A549 (cell line): Measurements from ENCODE around the gene CD180. TPM values are rescaled to one million over a fixed set of nuclear protein-coding genes. Genes with fewer than 3 reads are reported as not detected.

Experiments
- ATAC-seq, 2 experiments: fragments of 200-7000 bp in 1 of 2; fragments of >200 bp in 1 of 2; cut with Nextera tagmentation in 1 of 2; cut with Tn5 transposase in 1 of 2; 3 replicates each; pipeline versions ENCODE4 v1.8.0 to v1.9.1; 2018 to 2020; ENCODE audit warnings: mild to moderate bottlenecking in 1 of 2, moderate library complexity in 1 of 2
- CTCF ChIA-PET: fragments of 300-600 bp; sonication (Branson Sonifier 250); formaldehyde crosslinking; extraction: SDS; loops from one replicate; lab custom pipeline; 2021; ENCODE audit warnings: antibody characterized with exemption, inconsistent platforms; lab: Yijun Ruan, JAX
- POLR2A ChIA-PET: fragments of 350-600 bp; formaldehyde crosslinking; extraction: SDS; loops from one replicate; lab custom pipeline; 2021; ENCODE audit warnings: antibody characterized with exemption, inconsistent platforms; lab: Yijun Ruan, JAX
- DNase-seq, 2 experiments: peaks; one replicate each; pipeline versions ENCODE4 v3.0.0 to v3.0.0-alpha.2; 2011 to 2016; ENCODE audit warnings: low read depth in 1 of 2, low spot score in 1 of 2
- FAIRE-seq: peaks from 2 replicates; lab custom pipeline; 2011; peaks lifted over from hg19 to GRCh38; lab: Jason Lieb, UNC
- H3K27ac ChIP-seq, 2 experiments: fragments of >200 bp; sonication (Bioruptor Twin); formaldehyde crosslinking; 3 replicates each; pipeline ENCODE4 v1.5.1; 2016 to 2017
- H3K4me1 ChIP-seq: fragments of >200 bp; sonication (Bioruptor Twin); formaldehyde crosslinking; 3 replicates; pipeline ENCODE4 v1.6.1; 2016
- H3K4me2 ChIP-seq: fragments of >200 bp; sonication (Bioruptor Twin); formaldehyde crosslinking; 3 replicates; pipeline ENCODE4 v1.6.1; 2016
- H3K4me3 ChIP-seq: fragments of >200 bp; sonication (Bioruptor Twin); formaldehyde crosslinking; 3 replicates; pipeline ENCODE4 v1.5.1; 2016
- H3K9me3 ChIP-seq: fragments of >200 bp; sonication (Bioruptor Twin); formaldehyde crosslinking; 3 replicates; pipeline ENCODE4 v1.6.1; 2016
- CHD4 ChIP-seq: fragments of 200-600 bp; sonication (generic); IDR thresholded peaks from 2 replicates; pipeline ENCODE4 v1.6.1; 2016; ENCODE audit warnings: antibody characterized with exemption, mild to moderate bottlenecking, borderline replicate concordance
- EP300 ChIP-seq, 2 experiments: fragments of >200 bp; sonication (Bioruptor Twin); formaldehyde crosslinking; IDR thresholded peaks; 2 replicates in 1 of 2; 3 replicates in 1 of 2; pipeline ENCODE4 v1.6.1; 2016 to 2017
- HOXB5 ChIP-seq: fragments of 250-450 bp; sonication (Bioruptor Pico); IDR thresholded peaks from 2 replicates; pipeline ENCODE4 v1.5.0; 2020; ENCODE audit warnings: mild to moderate bottlenecking, moderate library complexity
- MAFK ChIP-seq: fragments of 450-650 bp; IDR thresholded peaks from 2 replicates; pipeline ENCODE4 v1.6.1; 2014; ENCODE audit not compliant: partially characterized antibody
- MYC ChIP-seq: IDR thresholded peaks from 2 replicates; pipeline ENCODE4 v1.6.1; 2012; ENCODE audit warnings: mild to moderate bottlenecking, inconsistent platforms, low read length, improper control_type of control experiment, borderline replicate concordance
- NPAS2 ChIP-seq: fragments of 250-450 bp; sonication (Bioruptor Pico); IDR thresholded peaks from 2 replicates; pipeline ENCODE4 v1.8.0; 2022; ENCODE audit warnings: mild to moderate bottlenecking, moderate library complexity, borderline replicate concordance
- PHF8 ChIP-seq: fragments of 200-600 bp; sonication (generic); IDR thresholded peaks from 2 replicates; pipeline ENCODE4 v1.6.1; 2016; ENCODE audit warnings: low read depth, mild to moderate bottlenecking, antibody characterized with exemption, moderate library complexity, borderline replicate concordance
- POLR2A ChIP-seq: IDR thresholded peaks from 2 replicates; pipeline ENCODE4 v1.6.1; 2012; ENCODE audit warnings: mild to moderate bottlenecking, low read length
- RAD21 ChIP-seq, 2 experiments: fragments of >200 bp in 1 of 2; sonication (Bioruptor Twin) in 1 of 2; formaldehyde crosslinking in 1 of 2; IDR thresholded peaks in 1 of 2; conservative IDR thresholded peaks in 1 of 2; 2 replicates in 1 of 2; 3 replicates in 1 of 2; pipeline ENCODE4 v1.6.1; 2012 to 2018; ENCODE audit warnings: inconsistent platforms in 1 of 2
- RARB ChIP-seq: fragments of 250-450 bp; sonication (Bioruptor Pico); IDR thresholded peaks from 2 replicates; pipeline ENCODE4 v1.8.0; 2021; ENCODE audit warnings: mild to moderate bottlenecking, moderate library complexity
- RNF2 ChIP-seq: fragments of 200-600 bp; sonication (generic); IDR thresholded peaks from 2 replicates; pipeline ENCODE4 v1.6.1; 2016; ENCODE audit warnings: low read depth, mild to moderate bottlenecking, antibody characterized with exemption, moderate library complexity, borderline replicate concordance
- ZNF302 ChIP-seq: fragments of 250-450 bp; sonication (Bioruptor Pico); IDR thresholded peaks from 2 replicates; pipeline ENCODE4 v1.9.0; 2021; ENCODE audit warnings: inconsistent platforms, mild to moderate bottlenecking, moderate library complexity
- WGBS: methylation state at CpG from one replicate; pipeline ENCODE4 v1.1.6; 2017; ENCODE audit errors: missing lambda C conversion rate; 5-methylcytosine and 5-hydroxymethylcytosine counted together
- polyA plus RNA-seq, 4 experiments: library from polyadenylated mRNA; depleted of rRNA in 3 of 4; stranded (reverse); fragments of >200 nt; fragmentation: RNase III in 1 of 4; extraction: RNeasy Plus Mini Kit Qiagen cat#74134 plus additional on column Dnase treatment in 1 of 4; gene quantifications; 2 replicates in 3 of 4; 3 replicates in 1 of 4; pipeline ENCODE4 v1.2.3, GENCODE V29; 2011 to 2017
- TF ChIP-seq, protein P1 (sequence below): fragments of >200 bp; sonication (Bioruptor Twin); formaldehyde crosslinking; IDR thresholded peaks from 3 replicates; pipeline ENCODE4 v1.6.1; 2016
- TF ChIP-seq, protein P2 (sequence below): fragments of 200-600 bp; sonication (generic); IDR thresholded peaks from 2 replicates; pipeline ENCODE4 v1.6.1; 2016; ENCODE audit warnings: antibody characterized with exemption, mild to moderate bottlenecking, moderate library complexity
- TF ChIP-seq, protein P3 (sequence below): IDR thresholded peaks from 2 replicates; pipeline ENCODE4 v1.6.1; 2012; ENCODE audit warnings: low read depth, borderline replicate concordance
- TF ChIP-seq, protein P4 (sequence below): fragments of >200 bp; sonication (Bioruptor Twin); formaldehyde crosslinking; IDR thresholded peaks from 2 replicates; pipeline ENCODE4 v1.6.1; 2016

The CD180 gene
- polyA plus RNA-seq, 2 of the 4 experiments (the other 2 are of a cell fraction) = not detected

DNA sequence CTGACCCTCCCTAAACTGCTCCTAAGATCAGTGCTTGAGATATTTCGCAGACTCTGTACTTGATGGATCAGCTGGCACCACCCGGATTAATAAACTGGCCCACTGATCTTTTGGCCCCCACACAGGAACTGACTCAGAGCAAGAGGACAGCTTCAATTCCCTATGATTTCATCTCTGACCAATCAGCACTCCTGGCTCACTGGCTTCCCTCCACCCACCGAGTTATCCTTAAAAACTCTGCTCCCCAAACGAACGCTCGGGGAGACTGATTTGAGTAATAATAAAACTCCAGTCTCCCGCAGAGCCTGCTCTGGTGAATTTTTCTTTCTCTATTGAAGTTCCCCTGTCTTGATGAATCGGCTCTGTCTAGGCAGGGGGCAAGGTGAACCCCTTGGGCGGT lies 36.5 kb upstream of the CD180 start:
- H3K9me3 ChIP-seq = no peaks in the 10 kb centered on the region
- WGBS = 78% methylated on average over 9 of the region's 9 CpGs
- H3K4me2 ChIP-seq = no peak overlapping the region
- TF ChIP-seq, protein P1, sequence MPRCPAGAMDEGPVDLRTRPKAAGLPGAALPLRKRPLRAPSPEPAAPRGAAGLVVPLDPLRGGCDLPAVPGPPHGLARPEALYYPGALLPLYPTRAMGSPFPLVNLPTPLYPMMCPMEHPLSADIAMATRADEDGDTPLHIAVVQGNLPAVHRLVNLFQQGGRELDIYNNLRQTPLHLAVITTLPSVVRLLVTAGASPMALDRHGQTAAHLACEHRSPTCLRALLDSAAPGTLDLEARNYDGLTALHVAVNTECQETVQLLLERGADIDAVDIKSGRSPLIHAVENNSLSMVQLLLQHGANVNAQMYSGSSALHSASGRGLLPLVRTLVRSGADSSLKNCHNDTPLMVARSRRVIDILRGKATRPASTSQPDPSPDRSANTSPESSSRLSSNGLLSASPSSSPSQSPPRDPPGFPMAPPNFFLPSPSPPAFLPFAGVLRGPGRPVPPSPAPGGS = no peak
- TF ChIP-seq RARB (CRISPR knock-in tag) = no peak
- no peak for TF ChIP-seq EP300 (IDR thresholded peaks at IDR 0.05)
- TF ChIP-seq RAD21 (conservative IDR thresholded peaks at IDR 0.05 in 1 of 2, IDR thresholded peaks at IDR 0.05 in 1 of 2) = no peak
- no peak for TF ChIP-seq PHF8
- TF ChIP-seq CHD4 = no peak
- no peak for TF ChIP-seq POLR2A
- no peak for TF ChIP-seq ZNF302 (CRISPR knock-in tag)
- TF ChIP-seq, protein P2, sequence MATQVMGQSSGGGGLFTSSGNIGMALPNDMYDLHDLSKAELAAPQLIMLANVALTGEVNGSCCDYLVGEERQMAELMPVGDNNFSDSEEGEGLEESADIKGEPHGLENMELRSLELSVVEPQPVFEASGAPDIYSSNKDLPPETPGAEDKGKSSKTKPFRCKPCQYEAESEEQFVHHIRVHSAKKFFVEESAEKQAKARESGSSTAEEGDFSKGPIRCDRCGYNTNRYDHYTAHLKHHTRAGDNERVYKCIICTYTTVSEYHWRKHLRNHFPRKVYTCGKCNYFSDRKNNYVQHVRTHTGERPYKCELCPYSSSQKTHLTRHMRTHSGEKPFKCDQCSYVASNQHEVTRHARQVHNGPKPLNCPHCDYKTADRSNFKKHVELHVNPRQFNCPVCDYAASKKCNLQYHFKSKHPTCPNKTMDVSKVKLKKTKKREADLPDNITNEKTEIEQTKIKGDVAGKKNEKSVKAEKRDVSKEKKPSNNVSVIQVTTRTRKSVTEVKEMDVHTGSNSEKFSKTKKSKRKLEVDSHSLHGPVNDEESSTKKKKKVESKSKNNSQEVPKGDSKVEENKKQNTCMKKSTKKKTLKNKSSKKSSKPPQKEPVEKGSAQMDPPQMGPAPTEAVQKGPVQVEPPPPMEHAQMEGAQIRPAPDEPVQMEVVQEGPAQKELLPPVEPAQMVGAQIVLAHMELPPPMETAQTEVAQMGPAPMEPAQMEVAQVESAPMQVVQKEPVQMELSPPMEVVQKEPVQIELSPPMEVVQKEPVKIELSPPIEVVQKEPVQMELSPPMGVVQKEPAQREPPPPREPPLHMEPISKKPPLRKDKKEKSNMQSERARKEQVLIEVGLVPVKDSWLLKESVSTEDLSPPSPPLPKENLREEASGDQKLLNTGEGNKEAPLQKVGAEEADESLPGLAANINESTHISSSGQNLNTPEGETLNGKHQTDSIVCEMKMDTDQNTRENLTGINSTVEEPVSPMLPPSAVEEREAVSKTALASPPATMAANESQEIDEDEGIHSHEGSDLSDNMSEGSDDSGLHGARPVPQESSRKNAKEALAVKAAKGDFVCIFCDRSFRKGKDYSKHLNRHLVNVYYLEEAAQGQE = no peak
- FAIRE-seq = no peak
- peaks cover 12% of the 10 kb centered on the region; the same call in 2 of the 3 replicates for H3K4me1 ChIP-seq
- ChIA-PET POLR2A (no interaction called here), CTCF (interaction anchor here (0.6 to 0.8 kb wide), 2 partner anchors 24 to 90 kb away, joined by 3 to 4 read pairs; no protein-coding TSS in a partner anchor)
- H3K27ac ChIP-seq = no peak overlapping the region
- ATAC-seq = no peak
- no peak for DNase-seq
- no peak overlapping the region for H3K4me3 ChIP-seq

DNA sequence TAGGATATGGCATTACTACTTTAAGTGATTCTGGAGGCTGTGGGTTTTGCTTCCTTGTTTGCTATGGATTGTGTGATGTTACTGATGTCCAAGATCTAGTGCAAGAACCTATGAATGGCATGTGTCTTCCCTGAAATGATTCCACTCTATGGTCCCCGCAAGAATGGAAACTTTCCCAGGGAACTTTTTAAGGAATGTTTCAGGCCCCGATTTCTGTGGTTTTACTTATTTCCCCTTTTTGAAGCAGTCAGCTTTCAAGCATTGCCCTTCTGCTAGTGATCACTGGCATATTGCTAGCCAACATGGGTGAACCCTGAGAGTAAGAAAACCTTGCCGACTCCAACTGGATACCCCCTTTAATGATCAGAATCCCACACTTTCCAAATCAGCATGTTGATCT lies 26.6 kb upstream of the CD180 start:
- no peak for FAIRE-seq
- no peak for DNase-seq
- TF ChIP-seq MYC (no peak), HOXB5 (CRISPR knock-in tag) (no peak)
- TF ChIP-seq, protein P3, sequence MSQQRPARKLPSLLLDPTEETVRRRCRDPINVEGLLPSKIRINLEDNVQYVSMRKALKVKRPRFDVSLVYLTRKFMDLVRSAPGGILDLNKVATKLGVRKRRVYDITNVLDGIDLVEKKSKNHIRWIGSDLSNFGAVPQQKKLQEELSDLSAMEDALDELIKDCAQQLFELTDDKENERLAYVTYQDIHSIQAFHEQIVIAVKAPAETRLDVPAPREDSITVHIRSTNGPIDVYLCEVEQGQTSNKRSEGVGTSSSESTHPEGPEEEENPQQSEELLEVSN = no peak
- TF ChIP-seq, protein P4, sequence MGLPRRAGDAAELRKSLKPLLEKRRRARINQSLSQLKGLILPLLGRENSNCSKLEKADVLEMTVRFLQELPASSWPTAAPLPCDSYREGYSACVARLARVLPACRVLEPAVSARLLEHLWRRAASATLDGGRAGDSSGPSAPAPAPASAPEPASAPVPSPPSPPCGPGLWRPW = no peak
- Histone ChIP-seq H3K4me1 (no peaks in the 10 kb centered on the region), H3K27ac (no peak overlapping the region), H3K4me2 (no peak overlapping the region), H3K9me3 (no peaks in the 10 kb centered on the region), H3K4me3 (no peak overlapping the region)
- ChIA-PET POLR2A (no interaction called here), CTCF (interaction anchor here (1.7 kb wide), 1 partner anchor 14 kb away, joined by 4 read pairs; no protein-coding TSS in a partner anchor)
- WGBS = 64% methylated on average over 3 of the region's 3 CpGs
- no peak for ATAC-seq

DNA sequence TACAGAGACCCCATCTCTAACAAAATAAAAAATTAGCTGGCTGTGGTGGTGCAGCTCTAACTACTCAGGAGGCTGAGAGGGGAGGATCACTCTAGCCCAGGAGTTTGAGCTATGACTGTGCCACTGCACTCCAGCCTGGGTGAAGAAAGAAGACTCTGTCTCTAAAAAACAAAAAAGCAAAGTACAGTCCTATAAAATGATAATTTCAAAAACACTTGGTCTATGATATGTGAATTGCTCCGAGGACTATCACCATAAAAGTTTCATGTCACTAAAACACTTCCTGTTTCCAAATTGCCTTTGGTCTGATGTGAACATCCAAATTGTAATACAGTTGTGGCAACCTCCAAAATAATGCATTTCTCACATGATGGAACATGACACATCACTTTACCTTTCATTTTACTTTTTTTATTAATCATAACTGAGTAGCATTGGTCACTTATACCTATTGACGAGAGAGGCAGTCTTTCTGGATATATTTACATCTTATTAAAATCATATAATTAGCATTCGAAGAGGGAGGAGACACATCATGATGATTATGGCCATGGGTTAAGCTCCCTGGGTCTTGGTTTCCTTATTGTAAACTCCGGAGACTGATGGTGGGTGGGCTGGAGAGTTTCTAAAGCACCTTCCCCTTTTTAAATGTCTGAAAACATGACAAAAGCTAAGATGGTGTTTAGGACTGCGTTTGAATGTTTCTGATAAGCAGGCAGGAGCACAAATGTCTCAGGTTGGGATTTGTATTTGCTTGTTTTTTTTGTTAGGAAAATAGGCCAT lies 25.8 kb upstream of the CD180 start:
- FAIRE-seq = no peak
- ChIA-PET CTCF (interaction anchor here (1.7 kb wide), 1 partner anchor 14 kb away, joined by 4 read pairs; no protein-coding TSS in a partner anchor), POLR2A (no interaction called here)

More for the DNA sequence above, 25.8 kb upstream of the CD180 start:
- DNase-seq (no peak), ATAC-seq (no peak)
- Histone ChIP-seq H3K27ac (no peak overlapping the region), H3K4me2 (no peak overlapping the region), H3K4me1 (no peaks in the 10 kb centered on the region), H3K4me3 (no peak overlapping the region), H3K9me3 (no peaks in the 10 kb centered on the region)
- 50% methylated on average over 5 of the region's 5 CpGs for WGBS
- TF ChIP-seq NPAS2 (CRISPR knock-in tag) = no peak
- TF ChIP-seq RNF2 = no peak
- TF ChIP-seq MAFK = no peak
- TF ChIP-seq, protein P2 = no peak
- TF ChIP-seq, all 56 proteins: peak for 0
